GM19395 (cell line): ENCODE results near the gene ANO1.

ENCODE experiments used
- ATAC-seq: cut with Tn5 transposase; IDR thresholded peaks from one replicate; pipeline ENCODE4 v1.9.1; 2021; ENCODE audit warnings: mild to moderate bottlenecking, moderate library complexity; ENCODE audit not compliant: unreplicated experiment

Gene ANO1

DNA sequence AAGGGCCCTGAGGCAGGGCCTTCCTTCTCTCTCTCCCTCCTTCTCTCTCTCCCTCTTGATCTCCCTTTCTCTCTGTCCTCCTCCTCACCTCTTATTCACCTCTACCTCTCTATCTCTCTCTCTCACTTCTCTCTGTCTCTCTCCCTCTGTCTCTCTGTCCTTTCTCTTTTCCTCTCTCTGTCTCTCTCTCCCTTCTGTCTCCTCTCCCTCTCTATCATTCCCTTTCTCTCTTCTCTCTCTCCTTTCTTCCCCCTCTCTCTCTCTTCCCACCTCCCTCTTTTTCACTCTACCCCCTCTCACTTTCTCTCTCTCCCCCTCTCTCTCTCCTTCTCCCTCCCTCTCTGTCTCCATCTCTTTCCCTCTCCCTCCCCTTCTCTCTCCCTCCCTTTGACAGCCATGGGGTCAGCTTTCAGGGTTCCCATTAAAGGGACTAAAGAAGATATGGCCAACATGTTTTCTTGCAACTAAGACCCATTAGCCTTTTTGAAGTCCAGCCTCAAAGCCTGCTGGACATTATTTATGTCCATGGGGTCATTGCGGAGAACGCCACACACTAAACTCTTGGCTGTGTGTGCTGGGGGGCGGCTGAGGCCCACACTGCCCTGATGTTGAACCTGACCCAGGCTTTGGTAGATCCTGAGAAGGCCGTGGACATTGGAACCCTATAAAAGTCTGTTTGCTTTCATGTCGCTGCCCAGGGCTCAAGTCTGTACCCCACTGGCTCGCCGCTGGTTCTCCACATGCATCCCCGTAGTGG, 15.0 kb downstream of the ANO1 start:
- ATAC-seq, result no peak

DNA sequence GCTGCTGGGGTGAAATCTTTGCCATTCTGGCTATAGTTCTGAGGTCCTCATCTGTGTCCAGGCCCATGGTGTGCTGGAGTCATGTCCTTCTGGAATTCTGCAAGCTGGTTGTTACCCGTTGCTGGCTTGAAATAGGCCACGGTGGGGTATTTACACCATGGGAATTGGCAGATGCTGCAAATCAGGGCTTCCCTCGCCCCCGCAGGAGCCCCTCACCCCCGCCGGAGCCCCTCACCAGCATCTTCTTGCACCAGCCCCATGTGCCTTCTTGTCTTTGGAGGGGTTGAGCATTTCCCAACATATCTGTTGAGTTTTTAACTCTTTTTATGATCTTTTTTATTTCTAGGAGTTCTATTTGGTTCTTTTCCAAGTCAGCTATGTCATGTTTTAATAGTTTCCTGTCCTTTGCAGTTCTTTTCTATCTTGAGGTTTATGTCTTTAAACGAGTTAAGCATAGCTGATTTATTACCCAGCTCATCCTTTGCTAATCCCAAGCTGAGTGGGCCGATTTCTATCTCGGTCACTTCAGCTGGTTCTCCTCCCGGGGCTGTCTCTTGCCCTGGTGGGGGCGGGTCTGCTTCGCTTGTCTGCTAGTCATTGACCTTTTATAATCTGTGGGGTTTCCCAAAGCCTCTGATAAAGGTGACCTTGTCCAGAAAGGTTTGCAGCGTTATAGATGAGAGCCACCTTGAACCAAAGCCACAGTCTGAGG, 17.6 kb downstream of the ANO1 start:
- ATAC-seq, result no peak

DNA sequence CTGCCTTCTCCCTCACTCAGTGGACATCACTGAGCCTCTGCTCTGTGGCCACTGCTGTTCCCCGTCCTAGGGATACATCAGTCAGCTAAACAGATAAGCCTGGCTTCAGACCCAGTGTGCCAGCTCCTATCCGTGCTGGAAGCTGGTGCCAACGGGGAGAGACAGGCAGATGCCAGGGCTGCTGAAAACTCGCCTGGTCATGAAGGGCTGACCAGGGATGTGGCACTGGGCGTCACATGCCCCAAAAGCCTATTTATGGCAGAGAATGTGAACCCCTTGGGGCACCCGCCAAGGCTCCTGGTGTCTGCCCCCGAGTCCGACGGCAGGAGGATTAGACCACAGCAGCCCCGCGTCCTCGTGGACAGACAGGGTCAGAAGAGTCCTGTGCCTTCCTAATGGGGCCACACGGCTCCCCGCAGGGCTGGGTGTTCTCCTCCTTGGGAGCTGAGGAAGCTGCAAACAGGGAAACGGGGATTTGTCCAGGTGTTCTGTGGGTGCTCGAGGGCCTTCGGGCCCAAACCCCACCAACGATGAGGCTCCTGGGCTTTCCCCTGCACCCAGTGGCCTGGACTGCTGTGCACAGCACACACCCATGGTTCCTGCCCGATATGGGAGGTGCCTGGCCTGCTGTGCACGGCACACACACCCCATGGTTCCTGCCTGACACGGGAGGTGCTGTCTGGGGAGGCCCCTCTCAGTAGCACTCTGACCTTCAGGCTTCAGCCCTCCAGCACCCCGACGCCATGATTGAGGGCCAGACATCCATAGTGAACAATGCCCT, 19.9 kb downstream of the ANO1 start:
- no peak for ATAC-seq

DNA sequence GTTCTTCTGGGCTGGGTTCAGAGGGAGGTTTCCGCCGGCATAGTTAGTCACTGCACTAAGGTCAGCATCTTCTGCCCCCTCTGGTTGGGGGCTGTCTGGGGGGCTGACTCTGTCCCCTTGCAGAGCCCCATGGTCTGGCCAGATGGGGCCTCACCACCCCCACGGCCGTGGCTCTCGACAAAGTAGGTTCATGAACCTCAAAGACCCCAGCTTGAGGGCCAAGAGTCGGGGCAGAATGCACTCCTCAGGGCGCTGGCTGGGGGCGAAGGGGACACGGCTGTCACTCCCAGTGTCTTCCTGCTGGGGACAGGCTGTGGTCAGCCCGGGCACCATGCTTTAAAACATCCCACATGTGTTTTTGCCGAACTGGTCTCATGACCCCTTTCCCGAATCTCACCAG, 20.8 kb downstream of the ANO1 start:
- no peak for ATAC-seq

DNA sequence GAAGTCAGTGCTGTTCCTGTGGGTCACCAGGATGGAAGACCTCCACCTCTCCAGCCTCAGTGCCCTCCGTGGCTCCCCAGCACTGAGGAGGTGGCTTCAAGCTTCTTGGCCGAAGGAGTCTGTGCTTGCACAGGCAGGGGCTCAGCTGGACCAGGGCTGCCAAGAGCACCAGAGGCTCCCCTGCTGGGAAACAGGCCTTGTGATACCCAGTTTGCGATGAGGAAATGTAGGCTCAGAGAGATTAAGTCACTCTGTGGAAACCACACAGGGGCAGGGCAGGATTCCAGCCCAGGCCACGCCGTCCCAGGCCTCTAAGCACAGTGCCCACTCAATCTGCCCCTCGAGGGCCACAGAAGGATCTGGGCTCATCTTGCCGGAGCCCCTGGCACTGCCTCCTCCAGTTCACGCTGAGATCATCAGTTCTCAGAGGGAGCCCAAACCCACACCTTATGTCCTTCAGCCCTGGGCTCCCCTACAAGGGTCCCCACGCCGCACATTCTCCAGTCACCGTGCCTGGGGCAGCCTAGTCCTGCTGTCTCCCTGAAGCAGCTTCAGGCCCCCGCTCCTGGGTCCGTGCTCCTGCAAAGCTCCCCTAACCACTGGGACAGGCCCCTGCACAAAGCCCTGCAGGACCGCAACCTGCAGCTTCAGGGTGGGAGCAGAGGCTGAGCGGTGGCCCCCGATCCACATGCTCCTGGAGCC, 21.6 kb downstream of the ANO1 start:
- no peak for ATAC-seq

DNA sequence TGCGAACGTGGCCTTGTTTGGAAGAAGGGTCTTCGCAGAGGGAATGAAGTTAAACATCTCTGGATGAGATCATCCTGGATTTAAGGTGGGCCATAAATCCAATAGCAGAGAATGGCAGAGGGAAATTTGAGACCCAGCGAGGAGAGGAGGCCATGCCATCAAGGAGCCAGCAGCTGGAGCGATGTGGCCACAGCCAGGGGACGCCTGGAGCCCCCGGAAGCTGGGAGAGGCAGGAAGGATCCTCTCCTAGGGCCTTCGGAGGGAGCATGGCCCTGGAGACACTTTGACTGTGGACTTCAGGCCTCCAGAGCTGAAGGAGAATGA, 22.1 kb downstream of the ANO1 start:
- no peak for ATAC-seq

DNA sequence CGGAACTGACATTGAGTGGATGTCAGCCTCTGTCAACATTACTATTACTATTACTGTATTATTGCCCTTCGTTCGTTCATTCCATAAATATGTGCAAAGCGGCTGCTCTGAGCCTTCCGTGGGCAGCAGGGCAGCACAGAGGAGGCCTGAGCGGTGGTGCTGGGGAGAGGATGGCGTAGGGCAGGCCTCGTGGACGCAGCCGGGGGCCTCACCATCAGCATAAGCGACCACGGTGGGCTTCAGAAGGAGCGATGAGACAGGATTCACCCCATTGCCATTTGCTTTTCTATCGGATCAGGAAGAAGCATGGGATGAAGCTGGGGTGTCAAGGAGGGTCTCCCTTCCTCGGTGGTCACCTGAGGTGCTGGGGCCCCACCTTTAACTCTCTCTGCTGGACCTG, 22.7 kb downstream of the ANO1 start:
- no peak for ATAC-seq

DNA sequence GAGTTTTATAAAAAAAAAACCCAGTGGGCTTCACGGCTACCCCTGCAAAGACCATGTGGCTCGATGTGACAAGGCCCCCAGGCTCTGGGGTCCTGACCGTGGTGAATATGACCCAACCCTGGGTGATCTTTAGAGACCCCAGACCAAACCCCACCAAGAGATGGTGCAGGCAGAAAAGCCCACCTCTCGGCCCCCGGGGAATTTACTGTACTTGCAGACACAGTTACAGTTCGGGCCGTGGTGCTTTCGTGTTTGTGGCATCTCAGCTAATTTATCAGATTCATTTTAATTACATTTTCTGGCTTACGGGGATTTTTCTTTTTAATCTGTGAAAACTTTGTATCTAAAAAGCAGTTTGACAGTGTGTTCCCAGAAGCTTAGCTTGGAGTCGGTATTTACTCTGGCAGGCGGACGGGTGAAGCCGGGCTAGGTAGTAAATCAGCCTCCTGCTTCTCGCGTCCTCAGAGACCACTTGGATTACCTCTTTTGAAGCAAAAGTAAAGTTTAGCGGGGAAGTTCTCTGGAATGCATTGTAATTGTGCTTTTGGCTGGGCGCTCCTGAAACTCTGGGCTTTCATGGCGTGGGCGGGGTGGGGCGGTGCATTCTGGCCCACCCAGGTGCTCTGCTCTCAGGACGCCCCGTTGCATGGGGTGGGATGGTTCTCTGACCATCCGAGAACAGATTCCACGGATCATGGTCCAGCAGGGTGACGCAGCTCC, 25.3 kb downstream of the ANO1 start:
- no peak for ATAC-seq

DNA sequence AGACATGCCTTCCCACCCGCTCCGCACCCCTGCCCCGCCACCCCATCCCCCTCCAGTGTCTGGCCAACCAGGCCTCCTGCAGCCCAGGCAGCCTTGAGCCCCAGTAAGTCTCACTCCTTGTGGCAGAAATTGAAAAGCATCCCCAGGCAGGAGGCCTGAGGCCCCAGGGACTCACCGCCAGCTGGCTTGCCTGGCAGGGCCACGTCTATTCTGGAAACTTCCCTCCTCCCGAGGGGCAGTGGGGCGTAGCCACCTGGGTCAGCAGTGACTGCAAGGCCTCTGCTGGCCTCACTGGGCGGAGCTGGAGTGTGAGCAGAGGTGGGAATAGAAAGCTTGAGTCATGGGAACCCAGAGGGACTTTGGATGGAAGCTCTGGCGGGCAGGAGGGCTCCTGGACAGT, 26.3 kb downstream of the ANO1 start:
- ATAC-seq, result no peak

DNA sequence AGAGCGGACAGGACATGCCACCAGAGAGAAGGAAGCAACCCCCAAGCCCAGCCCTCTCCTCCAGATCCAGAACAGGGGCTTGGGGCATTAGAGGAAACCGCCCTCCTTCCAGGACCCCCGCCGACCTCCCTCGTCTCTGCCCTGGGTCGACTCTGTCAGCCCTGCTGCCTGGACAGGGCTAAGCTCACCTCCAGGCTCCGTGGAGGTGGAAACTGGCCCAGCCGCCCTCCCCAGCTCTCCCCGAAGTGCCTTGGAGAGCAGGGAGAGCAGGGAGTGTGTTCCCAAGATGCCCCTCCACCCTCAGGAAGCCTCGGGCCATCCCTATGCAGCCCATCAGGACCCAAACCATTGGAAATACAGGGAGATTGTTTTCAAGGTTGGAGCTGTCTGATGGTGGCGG, 26.8 kb downstream of the ANO1 start:
- ATAC-seq, result no peak

DNA sequence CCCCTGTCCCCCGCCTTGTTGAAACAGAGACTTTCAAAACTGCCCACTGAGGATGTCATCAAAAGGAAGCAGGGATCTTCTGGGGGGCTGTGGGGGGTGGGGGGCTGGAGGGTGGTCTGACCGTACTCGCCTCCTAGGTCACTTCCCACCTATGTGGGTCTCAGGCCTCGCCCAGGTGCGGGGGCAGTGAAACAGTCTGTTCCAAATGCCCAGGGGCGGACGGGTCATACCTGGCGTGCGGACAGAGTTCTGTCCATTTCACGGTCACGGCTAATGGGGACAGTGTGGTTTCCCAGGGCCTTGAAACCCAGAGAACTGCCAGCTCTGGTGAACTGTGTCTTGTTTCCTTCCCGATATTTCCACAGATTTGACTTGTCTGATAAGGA, 27.2 kb downstream of the ANO1 start:
- ATAC-seq, result no peak

DNA sequence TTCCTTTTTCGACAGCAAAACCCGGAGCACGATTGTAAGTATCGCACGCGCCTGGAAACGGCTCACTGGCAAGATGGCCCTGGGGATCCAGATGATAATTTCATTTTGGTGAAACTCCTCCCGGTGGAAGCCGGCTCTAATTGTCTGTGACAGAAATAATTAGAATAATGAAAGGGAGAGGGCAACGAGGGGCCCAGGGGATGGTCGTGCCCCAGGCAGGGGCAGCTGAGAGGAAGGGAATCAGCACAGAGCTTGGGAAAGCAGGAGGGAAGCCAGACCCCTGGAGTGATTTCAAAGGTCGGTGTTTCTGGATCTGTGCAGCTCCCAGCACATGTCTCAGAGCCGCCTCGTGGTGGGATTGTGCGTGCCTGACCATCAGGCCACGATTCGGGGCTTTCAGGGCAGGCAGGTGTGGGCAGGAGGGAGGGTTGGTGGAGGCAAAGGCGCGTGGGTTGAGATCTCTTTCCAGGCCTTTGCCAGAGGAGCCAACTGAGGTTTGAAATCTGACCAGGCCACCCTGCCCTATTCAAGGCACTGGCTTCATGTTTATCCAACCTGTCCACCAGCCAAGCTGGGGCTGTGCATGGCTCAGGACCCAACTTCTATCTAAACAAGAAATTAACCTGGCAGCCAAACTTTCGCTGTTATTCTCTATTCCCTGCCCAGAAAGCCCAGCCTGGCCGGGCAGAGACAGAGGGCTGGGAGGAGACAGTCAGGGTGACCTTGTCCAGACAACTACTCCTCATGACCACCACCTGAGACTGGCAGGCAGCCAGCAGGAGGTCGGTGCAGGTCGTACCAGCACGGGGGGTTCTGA, 27.8 kb downstream of the ANO1 start:
- no peak for ATAC-seq

DNA sequence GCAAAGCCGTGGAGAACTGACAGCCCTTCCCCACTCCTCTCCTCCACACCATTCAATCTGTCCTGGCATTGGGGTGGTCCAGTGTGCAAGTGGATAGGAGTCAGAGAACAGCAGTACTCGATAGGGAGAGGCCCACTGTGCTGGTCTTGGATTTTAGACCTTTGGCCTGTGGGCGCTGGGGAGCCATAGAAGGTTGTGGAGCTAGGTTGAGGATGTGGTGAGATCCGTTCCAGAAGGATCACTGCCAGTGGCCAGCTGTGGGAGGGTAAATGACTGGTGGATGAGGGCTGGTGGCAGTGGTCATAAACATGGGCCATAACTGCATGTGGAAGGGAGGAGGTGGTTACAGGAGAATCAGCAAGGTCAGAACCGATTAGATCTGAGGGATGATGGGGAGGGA, 28.6 kb downstream of the ANO1 start:
- ATAC-seq, result no peak

DNA sequence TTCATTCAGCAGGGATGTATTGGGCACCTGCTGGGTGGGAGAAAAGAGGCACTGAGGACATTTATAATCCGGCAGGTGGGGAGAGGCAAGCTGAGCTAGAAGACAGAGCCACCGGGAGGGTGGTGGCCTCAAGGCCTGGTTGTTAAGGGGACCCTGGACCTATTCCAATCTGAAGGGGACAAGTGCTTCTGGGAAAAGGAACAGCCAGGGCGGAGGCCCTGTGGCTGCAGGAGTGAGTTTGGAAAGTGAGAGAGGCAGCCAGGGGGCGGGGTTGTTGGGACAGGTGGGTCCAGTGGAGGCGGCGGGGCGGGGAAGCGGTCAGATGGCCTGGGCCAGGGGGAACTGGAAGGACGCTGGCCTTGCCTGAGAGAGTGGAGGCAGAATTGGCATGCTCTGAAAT, 29.1 kb downstream of the ANO1 start:
- no peak for ATAC-seq

DNA sequence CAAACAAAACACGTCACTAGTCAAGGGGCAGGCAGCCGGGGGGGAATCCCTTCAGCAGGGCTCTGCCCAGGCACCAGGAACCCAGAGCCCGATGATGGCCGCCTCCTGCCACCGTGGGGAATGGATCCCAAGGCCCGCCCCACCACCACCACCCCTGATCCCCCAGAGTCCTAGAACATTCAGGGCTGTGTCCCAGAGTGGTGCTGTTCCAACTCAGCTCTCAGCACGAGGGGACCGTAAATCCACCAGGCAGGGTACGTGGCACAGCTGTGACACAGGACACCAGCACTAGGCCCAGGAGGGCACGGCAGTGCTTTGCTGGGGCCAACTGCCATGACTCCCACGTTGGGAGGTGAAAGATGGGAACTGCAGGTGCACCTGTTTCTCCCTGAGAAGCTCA, 29.6 kb downstream of the ANO1 start:
- no peak for ATAC-seq

DNA sequence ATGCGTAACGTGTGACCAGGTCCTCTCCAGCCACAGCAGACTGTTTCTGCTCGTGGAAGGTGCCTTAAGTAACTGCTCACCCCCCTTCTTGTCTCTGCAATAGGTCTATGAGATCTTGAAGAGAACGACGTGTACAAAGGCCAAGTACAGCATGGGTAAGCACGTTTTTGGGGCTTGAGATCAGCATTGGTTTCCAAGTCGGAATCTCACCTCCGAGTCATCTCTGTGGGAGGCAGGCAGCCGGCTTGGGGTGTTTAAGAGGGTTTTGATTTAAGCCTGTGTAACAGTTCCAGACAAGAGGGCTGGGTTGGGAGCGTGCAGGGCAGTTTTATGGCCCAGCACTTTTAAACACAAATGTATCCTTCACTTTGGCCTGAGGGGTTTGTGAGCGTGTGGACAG, 30.1 kb downstream of the ANO1 start:
- no peak for ATAC-seq

DNA sequence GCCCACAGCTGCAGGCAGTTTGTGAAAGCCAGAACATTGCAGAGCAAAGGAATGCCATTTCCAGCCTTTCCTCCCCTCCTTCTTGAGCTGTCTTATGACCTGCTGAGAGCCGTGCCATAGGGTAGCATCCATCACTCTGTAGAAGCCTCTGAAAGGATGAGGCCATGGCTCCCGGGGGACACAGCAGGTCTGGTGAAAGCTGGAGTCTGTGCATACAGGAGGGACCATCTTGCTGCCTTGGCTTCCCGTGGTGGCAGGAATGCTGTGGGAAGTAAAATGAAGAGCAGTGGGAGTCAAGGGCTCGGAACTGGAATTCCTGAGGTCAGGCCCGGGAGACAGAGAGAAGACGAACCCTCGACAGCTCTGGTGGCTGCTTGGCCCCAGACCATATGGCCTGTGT, 30.9 kb downstream of the ANO1 start:
- no peak for ATAC-seq

DNA sequence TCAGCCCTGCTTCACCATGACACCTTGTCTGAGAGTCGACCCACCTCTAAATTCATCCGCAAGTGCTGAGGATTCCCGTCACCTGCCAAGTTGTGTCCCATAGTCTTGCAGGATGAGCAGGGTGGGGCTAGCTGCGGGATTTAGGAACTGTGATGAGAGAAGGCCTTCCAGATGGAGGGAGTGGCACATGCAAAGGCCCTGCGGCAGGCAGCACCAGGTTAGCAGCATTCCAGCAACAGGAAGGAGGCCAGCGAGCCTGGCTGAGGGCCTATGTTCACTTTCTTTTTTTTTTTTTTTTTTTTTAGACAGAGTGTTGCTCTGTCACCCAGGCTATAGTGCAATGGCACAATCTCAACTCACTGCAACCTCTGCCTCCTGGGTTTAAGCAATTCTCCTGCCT, 31.8 kb downstream of the ANO1 start:
- no peak for ATAC-seq

DNA sequence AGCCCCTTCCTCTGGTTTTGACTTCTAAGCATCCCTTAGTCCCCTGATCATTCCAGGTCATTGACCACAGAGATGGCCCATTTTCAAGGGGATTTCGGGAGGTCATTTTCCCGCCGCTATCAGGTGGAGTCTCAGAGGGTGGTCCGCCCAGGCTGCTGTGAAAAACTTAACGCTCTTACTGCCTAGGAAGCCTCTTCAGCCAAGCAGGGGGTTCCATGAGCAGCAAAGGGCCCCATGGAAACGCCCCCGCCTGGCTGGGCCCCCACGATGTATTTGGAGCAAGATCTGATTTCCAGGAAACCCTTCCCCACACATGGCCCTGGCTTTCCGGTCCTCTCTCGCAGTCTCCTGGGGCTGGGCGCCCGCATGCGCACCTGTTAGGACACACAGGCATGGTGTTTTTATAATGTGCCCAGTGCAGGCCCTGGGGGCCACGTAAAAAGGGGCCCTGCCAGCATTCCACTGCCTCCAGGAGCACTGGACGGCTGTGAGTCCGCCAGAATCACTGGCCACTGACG, 32.5 kb downstream of the ANO1 start:
- ATAC-seq, result no peak
